NCI-H460 (cell line): Measurements from ENCODE around the gene SPTSSB. TPM values are rescaled to one million over a fixed set of nuclear protein-coding genes. Genes with fewer than 3 reads are reported as not detected.

Experiments
- DNase-seq: peaks from one replicate; pipeline ENCODE4 v3.0.0-alpha.2; 2016; ENCODE audit warnings: low read depth; ENCODE audit errors: extremely low read depth
- total RNA-seq: library from RNA; depleted of rRNA; stranded (reverse); fragments of >200 nt; shearing (Covaris generic); gene quantifications from 2 replicates; pipeline ENCODE4 v1.2.3, GENCODE V29; 2014

SPTSSB gene
- total RNA-seq, 1 experiment from 2014 or later, result not detected

DNA sequence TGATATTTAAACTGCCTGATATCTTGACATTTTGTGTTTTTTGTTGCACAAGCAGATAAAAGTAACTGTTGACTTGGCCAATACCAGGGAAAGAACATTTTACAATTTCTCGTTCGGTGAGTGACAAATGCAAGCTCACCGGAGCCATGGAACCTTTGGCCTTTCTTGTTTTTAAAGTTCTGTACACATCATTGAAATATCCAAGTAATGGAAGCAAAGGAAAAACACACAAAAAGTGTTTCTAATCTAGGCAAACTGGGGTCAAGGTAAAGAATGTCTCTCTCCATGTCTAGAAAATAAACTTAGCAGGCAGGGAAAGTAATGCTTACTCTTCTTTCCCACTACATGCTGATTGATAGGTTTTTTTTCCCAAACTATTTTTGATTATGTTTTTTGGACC is 27.8 kb downstream of the SPTSSB start:
- no peak for DNase-seq

DNA sequence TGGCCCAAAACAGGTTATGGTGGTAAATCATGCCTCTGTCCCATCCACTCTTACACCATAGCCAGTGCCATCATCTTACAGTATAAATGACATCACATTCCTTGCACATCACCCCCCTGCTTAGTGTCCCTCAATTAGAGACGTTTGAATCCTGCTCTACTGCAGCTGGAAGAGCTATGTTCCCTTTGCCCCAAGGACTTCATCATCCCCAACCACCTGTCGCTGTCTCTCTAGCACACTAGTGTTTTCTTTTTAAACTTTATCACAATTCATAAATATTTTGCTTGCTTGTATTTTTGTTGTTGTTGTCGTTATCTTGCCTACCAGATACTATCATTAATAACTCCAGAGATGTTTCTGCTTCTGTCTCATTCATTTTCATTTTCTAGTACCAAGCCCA is 28.7 kb downstream of the SPTSSB start:
- DNase-seq, result no peak

DNA sequence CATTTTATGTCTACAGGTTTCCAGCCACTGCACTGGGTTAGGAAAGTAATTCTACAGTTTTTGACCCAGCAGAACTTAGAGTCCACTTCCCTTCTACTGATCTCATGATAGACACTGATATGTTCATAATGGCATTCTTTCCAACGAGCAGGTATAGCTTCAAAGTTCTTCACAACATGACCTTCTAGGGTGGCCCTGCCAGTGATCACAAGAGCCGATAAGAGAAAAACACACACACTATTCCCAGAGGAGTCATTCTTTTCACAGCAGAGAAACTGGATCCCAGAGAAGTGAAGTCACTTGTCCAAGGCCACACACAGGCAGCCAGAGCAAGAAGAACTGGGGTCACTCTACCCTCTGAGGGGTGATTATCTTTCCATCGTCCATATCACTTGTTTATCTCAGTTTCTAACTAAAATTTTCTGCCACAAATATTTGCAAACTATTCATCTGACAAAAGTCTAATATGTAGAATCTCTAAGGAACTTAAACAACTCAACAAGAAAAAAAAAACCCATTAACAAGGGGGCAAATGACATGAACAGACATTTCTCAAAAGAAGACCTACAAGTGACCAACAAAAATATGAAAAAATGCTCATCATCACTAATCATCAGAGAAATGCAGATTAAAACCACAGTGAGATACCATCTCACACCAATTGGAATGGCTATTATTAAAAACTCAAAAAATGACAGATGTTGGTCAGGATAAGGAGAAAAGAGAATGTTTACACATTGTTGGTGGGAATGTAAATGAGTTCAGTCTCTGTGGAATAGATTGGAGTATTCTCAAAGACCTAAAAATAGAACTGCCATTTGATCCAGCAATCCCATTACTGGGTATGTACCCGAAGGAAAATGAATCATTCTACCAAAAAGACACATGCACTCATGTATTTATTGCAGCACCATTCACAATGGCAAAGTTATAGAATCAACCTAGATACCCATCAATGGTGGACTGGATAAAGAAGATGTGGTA is 31.5 kb downstream of the SPTSSB start:
- no peak for DNase-seq

DNA sequence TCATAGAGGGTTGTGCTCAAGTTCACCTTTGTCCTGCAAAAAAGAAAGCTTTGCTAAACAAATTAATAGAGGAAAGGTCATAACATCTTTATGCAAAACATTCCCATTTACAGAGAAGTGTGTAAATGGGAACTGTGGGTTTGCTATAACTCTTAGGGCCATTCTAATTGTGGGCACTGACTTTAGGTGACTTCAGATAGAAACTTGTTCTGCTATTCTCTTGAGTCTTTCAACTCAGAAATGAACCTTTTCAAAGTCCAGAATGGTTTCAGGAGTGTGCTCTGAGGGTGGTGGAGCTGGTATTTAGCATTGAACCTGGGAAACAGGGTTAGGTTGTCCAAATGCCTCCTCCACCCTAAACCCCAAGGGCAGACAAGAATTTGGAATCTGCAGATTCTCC is 34.0 kb downstream of the SPTSSB start:
- DNase-seq, result no peak

DNA sequence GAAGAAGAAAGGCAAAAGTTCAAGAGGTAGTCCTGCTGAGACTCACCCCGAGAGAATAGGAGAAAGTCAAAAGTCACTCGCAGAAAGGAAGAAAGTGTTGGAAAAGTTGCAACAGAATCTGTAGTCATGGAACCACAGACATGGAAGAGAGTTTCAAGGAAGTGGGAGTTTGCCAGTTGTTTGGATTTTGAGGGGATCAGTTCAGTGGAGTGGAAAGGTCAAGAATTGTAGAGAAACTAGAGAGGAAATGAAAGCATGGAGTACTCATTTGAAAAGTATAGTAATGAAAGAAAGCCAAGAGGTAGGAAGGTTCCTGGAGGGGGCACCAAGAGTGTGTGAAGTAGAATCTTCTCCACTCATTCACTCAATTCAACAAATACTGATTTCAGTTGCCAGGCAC is 34.7 kb downstream of the SPTSSB start:
- DNase-seq, result no peak

DNA sequence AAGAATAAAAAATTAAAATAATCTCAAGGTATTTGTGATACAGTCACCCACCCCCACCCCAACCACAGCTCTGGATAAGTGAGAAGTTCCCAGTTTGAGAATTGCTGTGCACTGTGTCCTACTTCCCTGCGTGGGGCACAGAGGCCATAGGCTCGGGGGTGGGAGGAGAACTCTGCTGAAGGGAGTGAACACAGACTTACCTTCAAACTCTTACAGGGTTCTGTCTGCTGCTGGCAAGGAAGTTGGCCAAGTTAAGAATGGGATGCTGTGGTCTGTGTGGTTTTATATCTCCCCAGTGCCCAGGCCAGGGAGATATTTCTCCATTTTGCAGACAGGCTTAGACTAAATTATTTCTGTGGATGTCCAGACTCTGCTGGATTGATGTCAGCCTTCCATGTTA is 37.6 kb downstream of the SPTSSB start:
- no peak for DNase-seq

DNA sequence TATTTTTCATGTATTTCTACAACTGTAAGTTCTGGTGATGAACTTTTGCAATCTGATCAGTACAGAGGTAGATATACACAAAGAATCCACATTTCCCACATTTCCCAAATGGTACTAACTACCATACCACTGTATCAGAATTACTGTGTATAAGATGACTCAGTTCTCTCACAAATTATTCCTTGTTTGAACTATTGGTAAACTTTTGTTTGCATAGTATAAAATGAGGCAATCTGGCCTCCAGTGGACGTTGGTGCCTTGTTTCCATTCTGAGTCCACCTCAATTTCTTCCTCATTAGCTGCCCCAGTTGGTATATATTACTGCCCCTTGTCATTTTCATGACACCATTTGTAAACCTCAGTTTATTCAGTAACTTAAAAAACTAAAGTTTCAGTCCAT is 38.5 kb downstream of the SPTSSB start:
- DNase-seq, result no peak

DNA sequence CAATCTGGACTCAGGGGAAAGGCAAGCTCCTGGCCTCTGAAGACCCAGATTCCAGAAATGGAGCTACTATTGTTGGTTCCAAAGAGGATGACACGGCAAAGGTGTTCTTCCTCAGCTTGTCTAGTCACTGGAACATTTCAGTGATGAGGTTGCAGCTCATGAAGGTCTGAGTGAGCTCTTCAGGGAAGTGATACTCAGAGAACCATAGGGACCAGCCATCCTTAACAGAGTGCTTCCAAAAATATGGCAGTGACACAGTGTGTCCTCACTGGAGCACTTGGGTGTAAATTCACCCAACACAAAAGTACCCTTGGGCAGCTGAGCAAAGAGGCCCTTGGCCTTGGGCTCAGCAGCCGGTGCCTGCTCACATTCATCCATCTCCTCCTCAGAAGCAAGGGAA is 46.3 kb downstream of the SPTSSB start:
- no peak for DNase-seq

DNA sequence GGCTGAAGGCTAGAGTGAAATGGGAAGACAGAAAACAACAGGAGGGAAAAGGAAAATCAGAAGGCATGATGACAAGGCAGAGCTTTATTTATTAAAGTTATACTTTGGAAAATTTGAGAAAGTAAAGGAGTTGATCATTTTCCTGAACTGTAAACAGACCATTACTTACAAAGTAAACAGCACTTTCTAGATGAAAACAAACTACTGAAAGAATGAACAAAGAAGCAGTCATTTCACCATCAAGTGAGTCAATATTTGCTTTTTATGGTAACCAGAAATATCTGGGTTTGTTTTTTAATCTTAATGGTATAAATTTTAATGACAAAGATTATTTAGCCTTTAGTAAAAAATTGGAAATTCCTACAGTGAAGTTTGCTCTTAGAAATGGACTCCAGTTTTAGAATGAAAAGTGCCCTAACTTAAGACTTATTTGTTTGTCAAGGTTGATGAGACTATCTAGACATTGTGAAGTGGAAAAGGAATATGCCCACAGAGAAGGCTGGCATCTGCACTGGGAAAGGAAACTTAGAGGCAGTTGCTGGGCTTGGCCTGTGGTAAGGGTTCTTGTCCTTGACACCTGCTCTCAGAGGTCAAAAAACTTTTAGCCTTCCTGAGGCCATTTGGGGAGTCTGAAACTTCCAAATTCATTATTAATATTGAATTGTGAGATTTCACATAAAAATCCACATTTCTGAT is 47.2 kb downstream of the SPTSSB start:
- DNase-seq, result no peak

DNA sequence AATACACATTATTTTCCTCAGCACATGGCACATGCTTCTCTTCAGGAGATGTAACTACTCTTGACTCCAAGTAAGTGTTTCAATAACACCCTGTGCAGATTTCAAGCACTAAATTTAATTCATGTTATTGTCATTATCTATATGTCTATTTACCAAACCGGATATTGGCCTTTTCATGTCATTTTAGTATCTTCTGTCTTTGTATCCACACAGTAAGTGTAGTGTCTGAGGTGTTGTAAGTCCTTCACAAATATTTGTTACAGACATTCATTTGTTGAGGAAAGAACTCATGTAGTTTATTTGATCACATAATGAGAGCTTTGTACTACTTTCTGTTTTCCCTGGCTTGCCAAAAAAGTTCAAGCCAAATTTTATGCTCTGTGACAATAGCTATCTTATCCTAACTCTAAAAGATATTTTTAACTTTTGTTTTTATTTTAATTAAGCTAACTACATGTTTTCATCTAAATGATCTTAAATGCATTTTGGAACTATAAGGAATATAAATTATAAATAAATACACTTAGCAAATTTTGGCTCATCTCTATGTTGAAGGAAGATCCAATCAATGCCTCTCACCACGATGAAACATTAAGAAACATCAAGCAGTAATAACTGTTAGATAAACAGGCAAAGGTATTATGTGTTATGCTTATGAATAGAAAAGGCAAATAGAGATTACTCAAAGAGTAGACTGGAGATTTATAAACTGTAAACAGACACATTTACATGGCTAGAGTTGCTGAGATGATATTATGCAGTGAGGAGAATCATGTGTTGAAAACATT is 48.3 kb downstream of the SPTSSB start:
- DNase-seq, result no peak

DNA sequence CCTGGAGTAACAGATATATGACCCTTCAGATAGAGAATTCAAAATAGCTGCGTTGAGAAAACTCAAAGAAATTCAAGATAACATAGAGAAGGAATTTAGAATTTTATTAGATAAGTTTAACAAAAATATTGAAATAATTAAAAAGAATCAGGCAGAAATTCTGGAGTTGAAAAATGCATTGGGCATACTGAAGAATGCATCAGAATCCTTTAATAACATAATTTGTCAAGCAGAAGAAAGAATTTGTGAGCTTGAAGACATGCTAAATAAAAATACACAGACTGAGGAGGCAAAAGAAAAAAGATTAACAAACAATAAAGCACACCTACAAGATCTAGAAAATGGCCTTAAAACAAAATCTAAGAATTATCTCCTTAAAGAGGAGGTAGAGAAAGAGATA is 50.5 kb downstream of the SPTSSB start:
- no peak for DNase-seq

DNA sequence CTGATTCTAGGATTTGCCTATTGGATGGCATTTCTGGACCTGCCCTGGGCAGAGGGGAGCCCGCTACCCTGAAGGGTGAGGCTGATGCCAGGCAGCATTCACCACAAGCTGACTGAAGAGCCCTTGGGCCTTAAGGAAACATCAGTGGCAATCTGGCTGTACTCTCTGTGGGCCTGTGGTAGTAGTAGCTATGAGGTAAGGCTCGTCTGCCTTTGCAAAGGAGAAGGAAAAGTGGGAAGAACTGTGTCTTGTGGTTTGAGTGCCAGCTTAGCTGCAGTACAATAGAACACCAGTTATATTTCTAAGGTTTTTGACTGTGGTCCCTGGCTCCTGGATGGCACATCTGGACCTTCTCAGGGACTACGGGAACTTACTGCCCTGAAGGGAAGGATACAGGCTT is 51.5 kb downstream of the SPTSSB start:
- DNase-seq, result no peak

DNA sequence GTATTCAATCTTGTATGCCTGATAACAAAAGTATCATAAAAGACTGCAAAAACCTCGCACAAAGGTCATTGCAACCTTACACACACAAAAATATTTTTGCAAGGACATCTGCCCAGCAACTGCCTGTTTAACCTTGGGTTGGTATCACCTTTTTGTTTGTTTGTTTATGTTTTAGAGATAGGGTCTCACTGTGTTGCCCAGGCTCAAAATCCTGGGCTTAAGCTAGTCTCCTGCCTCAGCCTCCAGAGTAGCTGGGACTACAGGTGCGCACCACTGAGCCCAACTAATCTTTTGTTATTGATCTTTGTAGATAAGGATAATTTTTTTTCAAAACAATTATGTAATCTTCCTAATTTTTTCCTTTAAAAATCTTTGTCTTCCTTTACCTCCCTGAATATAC is 54.2 kb downstream of the SPTSSB start:
- DNase-seq, result no peak

DNA sequence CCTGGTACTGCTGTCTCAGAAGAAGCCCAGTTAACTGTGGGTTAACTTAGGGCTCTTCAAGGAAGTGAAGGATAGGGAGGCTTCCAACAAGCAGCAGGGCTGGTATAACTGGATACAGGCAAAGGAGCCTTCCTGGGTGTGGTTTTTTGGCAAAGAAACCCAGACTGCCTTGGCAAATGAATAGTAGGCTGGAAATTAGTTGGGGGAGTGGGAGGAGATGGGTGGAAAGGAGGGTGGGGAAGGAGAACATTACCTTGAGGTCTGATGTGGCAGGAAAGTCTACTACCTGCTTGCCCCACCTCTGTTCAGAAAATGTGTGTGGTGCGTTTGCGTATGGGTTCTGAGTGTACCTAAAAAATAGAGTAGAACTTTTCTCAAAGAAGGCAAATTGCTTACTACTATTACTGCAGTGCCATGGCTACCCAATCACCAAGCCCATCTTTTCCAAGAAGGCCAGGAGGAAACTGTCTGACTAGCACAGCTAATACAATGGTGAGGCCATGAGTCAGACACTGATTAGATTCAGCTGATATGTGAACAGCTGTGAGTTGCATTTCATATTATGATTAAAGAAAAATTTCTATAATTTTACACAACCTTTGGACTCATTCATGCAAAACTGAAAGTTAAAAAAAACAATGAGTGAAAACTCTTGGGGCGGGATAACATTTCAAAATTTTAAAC is 55.2 kb downstream of the SPTSSB start:
- no peak for DNase-seq

DNA sequence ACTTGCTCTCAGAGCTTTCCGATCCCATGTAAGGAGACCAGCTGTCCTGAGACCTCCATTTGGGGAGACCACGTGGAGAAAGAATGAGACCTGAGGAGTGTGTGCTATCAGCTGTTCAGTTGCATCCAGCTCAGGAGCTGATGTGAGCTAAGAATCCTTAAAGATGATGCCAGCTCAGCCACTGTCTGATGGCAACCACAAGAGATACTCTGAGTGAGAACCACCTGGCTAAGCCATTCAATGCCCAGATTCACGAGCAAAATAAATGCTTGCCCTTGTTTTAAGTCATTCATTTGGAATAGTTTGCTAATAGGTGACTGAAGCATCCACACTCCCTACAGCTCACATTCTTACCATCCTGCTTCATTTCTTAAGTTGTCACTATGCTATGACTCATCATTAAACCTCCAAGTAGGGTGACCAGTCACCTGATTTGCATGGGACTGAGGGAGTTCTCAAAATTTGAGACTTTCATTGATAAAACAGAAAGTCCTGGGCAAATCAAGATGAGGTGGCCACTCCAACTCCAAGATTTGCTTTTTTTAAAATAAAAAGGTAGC is 56.4 kb downstream of the SPTSSB start:
- no peak for DNase-seq

DNA sequence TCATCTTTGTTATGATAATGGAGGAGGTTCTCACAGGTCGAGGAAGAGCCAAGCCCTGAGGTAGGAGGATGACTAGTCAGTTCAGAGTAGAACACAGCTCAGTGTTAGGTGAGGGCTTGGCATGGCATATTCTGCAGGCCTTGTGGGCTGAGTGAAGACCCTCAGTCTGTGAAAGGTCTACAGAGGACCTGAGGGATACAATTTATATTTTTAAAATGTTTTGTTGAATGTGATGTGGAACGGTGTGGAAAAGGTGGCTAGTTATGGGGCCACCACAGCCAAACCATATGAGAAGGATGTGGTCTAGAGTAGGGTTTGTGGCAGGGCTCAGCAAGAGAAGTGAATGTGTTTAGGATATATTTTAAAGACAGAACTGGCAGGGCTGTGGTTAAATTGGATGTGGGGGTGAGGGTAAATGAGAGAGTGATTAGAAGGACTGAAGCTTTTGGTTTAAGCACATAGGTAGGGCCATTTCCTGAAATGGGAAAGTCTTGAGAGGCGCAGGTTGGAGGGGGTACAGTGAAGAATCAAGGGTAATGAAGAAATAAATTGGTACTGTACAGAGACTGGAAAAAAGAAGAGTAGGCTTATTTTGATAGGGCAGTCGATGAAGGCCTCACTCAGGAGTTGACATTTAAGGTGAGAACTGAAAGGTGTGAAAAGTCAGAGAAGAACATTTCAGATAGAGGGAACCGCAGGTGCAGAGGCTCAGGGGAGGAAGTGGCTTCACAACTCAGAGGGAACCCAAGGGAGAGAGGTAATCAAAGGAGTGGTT is 60.5 kb downstream of the SPTSSB start:
- no peak for DNase-seq

DNA sequence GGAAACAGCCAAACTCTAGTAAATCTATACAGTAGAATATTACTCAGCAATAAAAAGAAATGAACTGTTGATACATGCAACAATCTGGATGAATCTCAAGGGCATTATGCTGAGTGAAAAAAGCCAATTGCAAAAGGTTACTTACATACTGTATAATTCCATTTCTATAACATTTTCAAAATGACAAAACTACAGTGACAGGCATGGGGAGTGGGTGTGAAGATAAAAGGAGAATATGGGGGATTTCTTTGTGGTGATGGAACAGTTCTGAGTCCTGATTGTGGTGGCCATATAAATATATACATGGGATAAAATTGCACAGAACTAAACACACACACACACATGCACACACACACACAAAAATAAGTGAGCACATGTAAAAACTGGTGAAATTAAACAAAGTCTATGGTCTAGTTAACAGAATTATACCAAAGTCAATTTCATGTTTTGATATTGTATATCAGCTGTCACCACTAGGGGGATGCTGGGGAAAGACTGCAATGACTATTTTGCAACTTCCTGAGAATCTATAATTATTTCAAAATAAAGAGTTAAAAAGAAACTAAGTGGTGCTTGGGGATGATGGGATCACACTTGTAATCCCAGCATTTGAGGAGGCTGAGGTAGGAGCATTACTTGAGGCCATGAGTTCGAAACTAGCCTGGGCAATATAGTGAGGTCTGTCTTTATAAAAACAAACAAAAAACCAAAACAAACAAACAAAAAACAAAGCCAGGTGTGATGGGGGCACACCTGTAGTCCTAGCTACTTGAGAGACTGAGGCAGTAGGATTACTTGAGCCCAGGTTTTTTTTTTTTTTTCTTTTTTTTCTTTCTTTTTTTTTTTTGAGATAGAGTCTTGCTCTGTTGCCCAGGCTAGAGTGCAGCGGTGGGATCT is 66.0 kb downstream of the SPTSSB start:
- DNase-seq, result no peak

DNA sequence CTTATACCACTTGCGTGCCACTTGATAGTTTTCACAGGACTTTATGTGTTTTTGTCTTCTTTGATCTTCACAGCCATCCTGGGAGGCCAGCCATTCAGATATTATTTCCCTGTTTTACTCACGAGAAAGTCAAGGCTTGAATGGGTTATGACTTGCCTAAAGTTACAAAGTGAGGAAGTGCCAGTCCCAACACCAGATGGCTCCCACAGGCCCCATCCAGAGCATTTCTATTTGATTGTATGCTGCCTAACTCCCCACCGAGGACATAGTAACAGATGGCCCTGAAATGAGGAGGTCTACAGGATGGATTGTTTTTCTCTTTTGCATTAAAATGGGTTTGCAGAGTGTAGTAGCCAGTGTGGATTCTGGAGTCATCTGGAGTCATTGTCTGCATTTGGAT is 74.5 kb downstream of the SPTSSB start:
- no peak for DNase-seq

DNA sequence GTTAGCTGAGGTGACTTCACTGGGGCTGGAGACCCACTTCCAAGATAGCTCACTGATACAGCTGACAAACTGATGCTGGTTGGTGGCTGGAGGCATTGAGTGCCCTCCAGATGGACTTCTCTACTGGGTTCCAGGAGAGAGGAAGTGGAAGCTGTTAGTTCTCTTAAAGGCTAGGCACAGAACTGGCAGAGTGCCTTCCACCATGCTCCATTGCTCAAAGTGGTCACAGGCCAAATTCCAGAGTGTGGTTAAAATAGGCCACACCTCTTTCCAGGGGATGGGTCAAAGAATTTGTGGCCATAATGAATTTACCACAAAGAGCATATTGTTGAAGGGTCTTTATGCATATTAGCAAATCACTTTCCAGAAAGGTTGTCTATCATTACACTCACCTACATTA is 76.0 kb downstream of the SPTSSB start:
- no peak for DNase-seq
